OCI-LY7 (cell line): Measurements from ENCODE around the gene SVOPL. TPM values are rescaled to one million over a fixed set of nuclear protein-coding genes. Genes with fewer than 3 reads are reported as not detected.

Experiments used
- BruUV-seq: library from RNA; stranded (reverse); fragments of 400-500 nt; replicated peaks from 2 replicates; lab custom pipeline; 2021; lab: Mats Ljungman, UMichigan
- CTCF ChIA-PET: fragments of 300-600 bp; sonication (Branson Sonifier 250); formaldehyde crosslinking; loops from one replicate; lab custom pipeline; 2022; ENCODE audit warnings: antibody characterized with exemption; ENCODE audit not compliant: unreplicated experiment; lab: Charles Lee
- POLR2A ChIA-PET: fragments of 300-600 bp; sonication (Branson Sonifier 250); formaldehyde crosslinking; loops from one replicate; lab custom pipeline; 2022; ENCODE audit warnings: antibody characterized with exemption; lab: Charles Lee
- DNase-seq: peaks from one replicate; pipeline ENCODE4 v3.0.0-alpha.2; 2015; ENCODE audit warnings: low spot score
- H2AFZ ChIP-seq: fragments of 200-600 bp; sonication (generic), shearing (Covaris generic); 2 replicates; pipeline ENCODE4 v1.6.1; 2014; ENCODE audit warnings: mild to moderate bottlenecking, antibody characterized with exemption, low read length, moderate library complexity
- H3K27ac ChIP-seq: fragments of 200-600 bp; sonication (generic); 2 replicates; pipeline ENCODE4 v1.5.1; 2014; ENCODE audit warnings: mixed run types, low read depth, mild to moderate bottlenecking, moderate library complexity, low read length, inconsistent platforms; ENCODE audit not compliant: poor library complexity, severe bottlenecking
- H3K36me3 ChIP-seq: fragments of 200-600 bp; sonication (generic); 2 replicates; pipeline ENCODE4 v1.6.1; 2014; ENCODE audit warnings: mild to moderate bottlenecking, antibody characterized with exemption, low read length, moderate library complexity, mixed read lengths; ENCODE audit not compliant: insufficient read depth
- H3K4me1 ChIP-seq: fragments of 200-600 bp; sonication (generic); 2 replicates; pipeline ENCODE4 v1.5.1; 2014; ENCODE audit warnings: mild to moderate bottlenecking, low read length; ENCODE audit not compliant: insufficient read depth, poor library complexity, severe bottlenecking
- H3K4me2 ChIP-seq: fragments of 200-600 bp; sonication (generic); 2 replicates; pipeline ENCODE4 v1.6.1; 2014; ENCODE audit warnings: mild to moderate bottlenecking, low read length
- H3K4me3 ChIP-seq: fragments of 200-600 bp; sonication (generic); 2 replicates; pipeline ENCODE4 v1.5.1; 2014; ENCODE audit warnings: mild to moderate bottlenecking, low read depth, low read length; ENCODE audit not compliant: poor library complexity, severe bottlenecking
- H3K79me2 ChIP-seq: fragments of 200-600 bp; sonication (generic); 2 replicates; pipeline ENCODE4 v1.6.1; 2016; ENCODE audit warnings: low read depth, mild to moderate bottlenecking, low read length, moderate library complexity, mixed read lengths; ENCODE audit not compliant: insufficient read depth
- H3K9me2 ChIP-seq: fragments of 200-600 bp; sonication (generic); 2 replicates; pipeline ENCODE4 v1.6.1; 2016; ENCODE audit warnings: mild to moderate bottlenecking, low read length, mixed read lengths; ENCODE audit not compliant: insufficient read depth
- H3K9me3 ChIP-seq: fragments of 200-600 bp; sonication (generic); 2 replicates; pipeline ENCODE4 v1.6.1; 2014; ENCODE audit warnings: mild to moderate bottlenecking, mixed run types, low read length, mixed read lengths
- H4K20me1 ChIP-seq: fragments of 200-600 bp; sonication (generic); 2 replicates; pipeline ENCODE4 v1.6.1; 2014; ENCODE audit warnings: mild to moderate bottlenecking, antibody characterized with exemption, low read length, moderate library complexity, mixed read lengths; ENCODE audit not compliant: insufficient read depth
- CTCF ChIP-seq: fragments of 200-600 bp; sonication (generic); conservative IDR thresholded peaks from 2 replicates; pipeline ENCODE4 v1.5.1; 2014; ENCODE audit warnings: mild to moderate bottlenecking, antibody characterized with exemption, low read length, moderate library complexity, mixed read lengths
- EZH2phosphoT487 ChIP-seq: fragments of 200-600 bp; sonication (generic); IDR thresholded peaks from 2 replicates; pipeline ENCODE4 v1.6.1; 2018; ENCODE audit warnings: low read depth, borderline replicate concordance, mild to moderate bottlenecking, mixed run types, antibody characterized with exemption, low read length, moderate library complexity, mixed read lengths
- intact Hi-C: fragments of 100-400 bp; cut with micrococcal nuclease; formaldehyde crosslinking; loops from one replicate; pipeline ENCODE4 v1.10.0; 2022; ENCODE audit not compliant: unreplicated experiment
- total RNA-seq, 2 experiments: library from RNA; depleted of rRNA in 1 of 2; stranded (reverse); fragments of >200 nt in 1 of 2; shearing (Covaris generic) in 1 of 2; gene quantifications; 2 replicates each; pipeline ENCODE4 v1.2.3, GENCODE V29; 2014 to 2022

Gene SVOPL
- total RNA-seq, 2 experiments from 2014 or later, result not detected

GRCh38 chr7:138662991-138663320 lies 38.2 kb downstream of the SVOPL start:
- H3K9me3 ChIP-seq, result no peaks in the 10 kb centered on the region
- H3K27ac ChIP-seq, result no peak overlapping the region
- intact Hi-C loops, result no loop called here
- POLR2A ChIA-PET, result no interaction called here
- H3K4me2 ChIP-seq, result no peak overlapping the region
- H3K79me2 ChIP-seq, result no peaks in the 10 kb centered on the region
- no TSS peak for BruUV-seq
- no peaks in the 10 kb centered on the region for H3K4me1 ChIP-seq
- CTCF ChIA-PET, result no interaction called here
- no peak for DNase-seq
- no peaks in the 10 kb centered on the region for H3K36me3 ChIP-seq
- no peak overlapping the region for H3K4me3 ChIP-seq
- TF ChIP-seq EZH2phosphoT487 (no peak), CTCF (no peak)
- no peak overlapping the region for H2AFZ ChIP-seq
- no peaks in the 10 kb centered on the region for H3K9me2 ChIP-seq
- no peaks in the 10 kb centered on the region for H4K20me1 ChIP-seq

DNA sequence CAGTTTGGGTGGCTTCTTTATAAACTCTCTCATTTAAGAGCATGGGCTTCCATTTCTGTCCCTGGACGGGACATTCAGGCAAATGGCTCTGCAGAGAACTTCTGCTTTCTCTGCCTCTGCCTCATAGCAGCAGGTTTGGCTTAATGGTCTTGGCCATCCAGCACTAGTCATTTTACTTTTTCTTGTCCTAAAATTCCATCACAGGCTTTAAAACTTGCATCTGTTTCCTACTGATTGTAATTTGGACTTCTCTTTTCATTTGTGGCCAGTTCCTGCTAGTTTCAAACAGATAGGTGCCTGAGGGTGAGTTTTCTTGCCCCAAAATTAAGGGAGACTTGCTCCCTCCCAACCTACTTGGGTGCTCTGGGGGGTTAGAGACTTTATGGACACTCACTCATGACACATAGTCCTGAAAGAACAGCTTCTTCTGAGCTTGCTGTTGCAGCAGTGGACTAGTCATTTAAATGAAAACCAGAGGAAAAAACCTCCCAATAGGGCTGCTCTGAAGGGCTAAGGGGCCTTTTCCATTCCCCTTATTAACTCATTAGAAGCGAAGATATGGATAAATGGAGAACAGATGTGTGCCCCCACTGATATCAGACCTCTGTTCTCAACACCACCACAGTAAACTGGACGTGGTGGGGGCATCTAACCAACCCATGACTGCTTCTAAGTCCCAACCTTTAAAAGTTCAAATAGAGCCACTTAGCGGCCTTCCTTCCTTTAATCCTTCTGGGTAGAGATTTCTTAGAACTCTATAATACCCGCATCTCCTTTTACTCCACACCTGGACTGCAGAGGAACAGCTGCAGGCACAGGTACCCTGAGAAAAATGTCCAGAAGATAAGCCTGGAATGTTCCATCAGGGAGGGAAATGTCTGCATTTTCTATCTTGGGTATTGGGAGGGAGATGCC lies 38.8 kb downstream of the SVOPL start:
- DNase-seq, result no peak
- Histone ChIP-seq H3K4me1 (no peaks in the 10 kb centered on the region), H3K9me2 (no peaks in the 10 kb centered on the region), H3K36me3 (no peaks in the 10 kb centered on the region), H4K20me1 (no peaks in the 10 kb centered on the region), H3K9me3 (no peaks in the 10 kb centered on the region), H3K27ac (no peak overlapping the region), H3K4me3 (no peak overlapping the region), H3K4me2 (no peak overlapping the region), H2AFZ (no peak overlapping the region), H3K79me2 (no peaks in the 10 kb centered on the region)
- intact Hi-C loops, result no loop called here
- ChIA-PET POLR2A (no interaction called here), CTCF (no interaction called here)
- BruUV-seq, result no TSS peak
- TF ChIP-seq EZH2phosphoT487, result no peak
- no peak for TF ChIP-seq CTCF

DNA sequence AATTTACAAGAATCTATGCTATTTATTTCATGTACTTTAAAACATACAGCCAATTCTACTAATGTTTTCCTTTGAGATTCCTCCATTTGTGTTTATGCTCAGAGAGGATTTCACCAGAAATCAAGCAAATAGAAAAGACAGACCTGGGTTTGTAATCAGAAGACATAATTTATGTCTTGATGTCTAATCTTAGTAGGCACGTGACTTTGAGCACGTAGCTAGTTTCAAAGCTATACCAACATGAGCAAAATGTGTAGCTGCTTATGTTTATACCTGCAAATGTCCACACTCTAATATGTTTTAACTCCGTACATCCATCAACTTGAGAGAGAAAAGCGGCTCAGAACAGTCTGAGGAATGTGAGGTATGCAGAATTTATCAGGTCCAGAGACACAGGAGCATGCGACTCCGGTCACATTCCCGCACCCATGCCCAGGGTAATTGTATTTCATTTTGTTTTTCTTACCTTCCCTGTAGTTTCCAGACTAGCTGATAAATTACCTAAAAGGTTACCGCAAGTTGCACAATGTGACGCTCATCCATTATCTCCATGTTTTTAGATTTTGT lies 40.0 kb downstream of the SVOPL start:
- H2AFZ ChIP-seq, result no peak overlapping the region
- intact Hi-C loops, result no loop called here
- no peak overlapping the region for H3K4me3 ChIP-seq
- no peak overlapping the region for H3K4me2 ChIP-seq
- no peaks in the 10 kb centered on the region for H3K4me1 ChIP-seq
- H3K36me3 ChIP-seq, result no peaks in the 10 kb centered on the region
- no peak for DNase-seq
- CTCF ChIA-PET, result interaction anchor here (0.6 kb wide), 1 partner anchor 9 kb away, joined by 3 read pairs; no protein-coding TSS in a partner anchor
- no peak for TF ChIP-seq CTCF
- no peak for TF ChIP-seq EZH2phosphoT487
- H3K9me2 ChIP-seq, result no peaks in the 10 kb centered on the region
- no peaks in the 10 kb centered on the region for H4K20me1 ChIP-seq
- no TSS peak for BruUV-seq
- no peaks in the 10 kb centered on the region for H3K79me2 ChIP-seq
- POLR2A ChIA-PET, result no interaction called here
- no peak overlapping the region for H3K27ac ChIP-seq
- no peaks in the 10 kb centered on the region for H3K9me3 ChIP-seq
